ENCODE results near the gene LGALS1.

LGALS1 gene

GRCh38 chr22:37659897-37660708, 15.3 kb upstream of the LGALS1 start:
- no peak for TF ChIP-seq CTCF (IDR thresholded peaks at IDR 0.05; ENCODE audit: low read depth, low read length)
- H3K4me3 ChIP-seq (ENCODE audit: low read depth, low read length): peak overlapping the region; percentile 72

- no peak for TF ChIP-seq CTCF (IDR thresholded peaks at IDR 0.05; ENCODE audit: low read depth, low read length)
- H3K4me3 ChIP-seq (ENCODE audit: low read depth, low read length): no peak overlapping the region
Observed at GRCh38 chr22:37660709-37661045, 14.8 kb upstream of the LGALS1 start.

GRCh38 chr22:37661160-37661924, 14.1 kb upstream of the LGALS1 start:
- no peak overlapping the region for H3K4me3 ChIP-seq (ENCODE audit: low read depth, low read length)
- TF ChIP-seq CTCF (IDR thresholded peaks at IDR 0.05; ENCODE audit: low read depth, low read length): peak; percentile 38; the same call in 1 of the 2 replicates

GRCh38 chr22:37662039-37662438, 13.4 kb upstream of the LGALS1 start:
- TF ChIP-seq CTCF (IDR thresholded peaks at IDR 0.05; ENCODE audit: low read depth, low read length): no peak
- H3K4me3 ChIP-seq (ENCODE audit: low read depth, low read length): no peak overlapping the region

GRCh38 chr22:37663521-37664140, 11.8 kb upstream of the LGALS1 start:
- no peak for TF ChIP-seq CTCF (IDR thresholded peaks at IDR 0.05; ENCODE audit: low read depth, low read length)
- no peak overlapping the region for H3K4me3 ChIP-seq (ENCODE audit: low read depth, low read length)

GRCh38 chr22:37664249-37665101, 11.0 kb upstream of the LGALS1 start:
- TF ChIP-seq CTCF (IDR thresholded peaks at IDR 0.05; ENCODE audit: low read depth, low read length): no peak

More at GRCh38 chr22:37664249-37665101, 11.0 kb upstream of the LGALS1 start:
- H3K4me3 ChIP-seq (ENCODE audit: low read depth, low read length): no peak overlapping the region

Measured in WI38 (cell line).